H1 (cell line): Measurements from ENCODE around the gene CES4A. TPM values are rescaled to one million over a fixed set of nuclear protein-coding genes. Genes with fewer than 3 reads are reported as not detected.

ENCODE experiments used
- CTCF ChIA-PET: fragments of 300-600 bp; sonication (Branson Sonifier 250); formaldehyde crosslinking; loops from one replicate; lab custom pipeline; 2021; ENCODE audit not compliant: partially characterized antibody; lab: Charles Lee
- POLR2A ChIA-PET: fragments of 300-600 bp; sonication (Branson Sonifier 250); formaldehyde crosslinking; loops from one replicate; lab custom pipeline; 2021; ENCODE audit warnings: inconsistent platforms; ENCODE audit not compliant: partially characterized antibody; lab: Charles Lee
- DNase-seq, 2 experiments: peaks; one replicate each; pipeline versions ENCODE4 v3.0.0 to v3.0.0-alpha.2; 2010 to 2022; ENCODE audit warnings: low spot score in 2 of 2, low read depth in 1 of 2, mixed read lengths in 1 of 2
- FAIRE-seq: peaks from 2 replicates; lab custom pipeline; 2011; peaks lifted over from hg19 to GRCh38; lab: Jason Lieb, UNC
- H2AFZ ChIP-seq: 2 replicates; pipeline ENCODE4 v1.8.1; 2012; ENCODE audit warnings: low read length, inconsistent platforms
- H2AK5ac ChIP-seq: 2 replicates; pipeline ENCODE4 v1.6.1; 2013; ENCODE audit warnings: low read depth, low read length
- H2BK120ac ChIP-seq: replicated peaks from 2 replicates; pipeline ENCODE3; 2013; ENCODE audit warnings: low read depth, low read length, inconsistent platforms
- H2BK12ac ChIP-seq: 2 replicates; pipeline ENCODE4 v1.6.1; 2013; ENCODE audit warnings: low read depth, low read length
- H2BK15ac ChIP-seq: 2 replicates; pipeline ENCODE4 v1.6.1; 2013; ENCODE audit warnings: low read length
- H2BK20ac ChIP-seq: 2 replicates; pipeline ENCODE4 v1.6.1; 2013; ENCODE audit warnings: low read length
- H2BK5ac ChIP-seq: 2 replicates; pipeline ENCODE4 v1.6.1; 2013; ENCODE audit warnings: low read depth, low read length
- H3K14ac ChIP-seq: 2 replicates; pipeline ENCODE4 v1.6.1; 2013; ENCODE audit warnings: inconsistent platforms; ENCODE audit not compliant: insufficient read length
- H3K18ac ChIP-seq: 2 replicates; pipeline ENCODE4 v1.6.1; 2013; ENCODE audit warnings: low read length; ENCODE audit errors: extremely low read depth
- H3K23ac ChIP-seq: 2 replicates; pipeline ENCODE4 v1.6.1; 2013; ENCODE audit warnings: inconsistent platforms; ENCODE audit not compliant: insufficient read length
- H3K23me2 ChIP-seq: 2 replicates; pipeline ENCODE4 v1.6.1; 2013; ENCODE audit warnings: low read depth, low read length
- H3K27ac ChIP-seq: 2 replicates; pipeline ENCODE4 v1.6.1; 2011; ENCODE audit warnings: low read depth, low read length, inconsistent platforms
- H3K27me3 ChIP-seq, 4 experiments: replicated peaks in 1 of 4; 1 replicate in 1 of 4; 2 replicates in 3 of 4; pipeline versions ENCODE4 v1.6.1 to v1.8.1; 2011 to 2013; ENCODE audit warnings: low read length in 3 of 4, mild to moderate bottlenecking in 3 of 4, inconsistent platforms in 2 of 4, mixed read lengths in 2 of 4, moderate library complexity in 1 of 4; ENCODE audit not compliant: control insufficient read depth in 3 of 4, insufficient read depth in 3 of 4; ENCODE audit errors: extremely low read depth in 1 of 4
- H3K36me3 ChIP-seq, 4 experiments: 2 replicates each; pipeline versions ENCODE4 v1.6.1 to v1.8.1; 2011 to 2013; ENCODE audit warnings: mild to moderate bottlenecking in 4 of 4, low read length in 3 of 4, moderate library complexity in 2 of 4, control low read depth in 1 of 4, inconsistent platforms in 1 of 4; ENCODE audit not compliant: insufficient read depth in 4 of 4, control insufficient read depth in 2 of 4
- H3K4ac ChIP-seq: replicated peaks from 2 replicates; pipeline ENCODE3; 2013; ENCODE audit warnings: low read length, low read depth, mixed read lengths, inconsistent platforms; ENCODE audit not compliant: insufficient read length
- H3K4me1 ChIP-seq, 4 experiments: replicated peaks in 1 of 4; 1 replicate in 1 of 4; 2 replicates in 3 of 4; pipeline versions ENCODE4 v1.6.1 to v1.8.1; 2011 to 2013; ENCODE audit warnings: low read length in 3 of 4, inconsistent platforms in 2 of 4, mixed read lengths in 1 of 4; ENCODE audit not compliant: insufficient read depth in 4 of 4, control insufficient read depth in 3 of 4
- H3K4me2 ChIP-seq, 2 experiments: 2 replicates each; pipeline versions ENCODE4 v1.6.1 to v1.8.1; 2011 to 2013; ENCODE audit warnings: low read depth in 2 of 2, low read length in 2 of 2, control low read depth in 1 of 2, inconsistent platforms in 1 of 2, mild to moderate bottlenecking in 1 of 2; ENCODE audit not compliant: insufficient read depth in 1 of 2
- H3K4me3 ChIP-seq, 4 experiments: fragments of 200-600, 300-600 bp in 1 of 4; sonication (generic), shearing (Covaris generic), sonication (Bioruptor Twin) in 1 of 4; 2 replicates each; pipeline versions ENCODE4 v1.5.1 to v1.8.1; 2011 to 2016; ENCODE audit warnings: low read length in 4 of 4, low read depth in 3 of 4, control low read depth in 2 of 4, inconsistent platforms in 2 of 4, mild to moderate bottlenecking in 2 of 4, mixed read lengths in 1 of 4, moderate library complexity in 1 of 4; ENCODE audit not compliant: insufficient read depth in 2 of 4; ENCODE audit errors: extremely low read depth in 1 of 4
- H3K56ac ChIP-seq: replicated peaks from 2 replicates; pipeline ENCODE3; 2013; ENCODE audit warnings: low read depth, mild to moderate bottlenecking, mixed read lengths, low read length, inconsistent platforms; ENCODE audit not compliant: insufficient read length
- H3K79me1 ChIP-seq: 2 replicates; pipeline ENCODE4 v1.6.1; 2013; ENCODE audit warnings: low read depth, low read length, control low read depth
- H3K79me2 ChIP-seq, 2 experiments: 2 replicates each; pipeline versions ENCODE4 v1.6.1 to v1.8.1; 2012 to 2013; ENCODE audit warnings: low read length in 2 of 2, mild to moderate bottlenecking in 2 of 2, inconsistent platforms in 1 of 2; ENCODE audit not compliant: insufficient read depth in 2 of 2, control insufficient read depth in 1 of 2
- H3K9ac ChIP-seq, 4 experiments: replicated peaks in 1 of 4; 1 replicate in 1 of 4; 2 replicates in 3 of 4; pipeline versions ENCODE4 v1.6.1 to v1.8.1; 2011 to 2013; ENCODE audit warnings: low read depth in 3 of 4, low read length in 3 of 4, control low read depth in 2 of 4, mild to moderate bottlenecking in 2 of 4, moderate library complexity in 2 of 4, inconsistent platforms in 1 of 4; ENCODE audit errors: extremely low read depth in 1 of 4
- H3K9me3 ChIP-seq, 2 experiments: 2 replicates each; pipeline versions ENCODE4 v1.6.1 to v1.8.1; 2012 to 2013; ENCODE audit warnings: mild to moderate bottlenecking in 2 of 2, moderate library complexity in 2 of 2, control low read depth in 1 of 2, inconsistent platforms in 1 of 2, low read depth in 1 of 2, low read length in 1 of 2, mixed read lengths in 1 of 2; ENCODE audit not compliant: insufficient read depth in 2 of 2
- H4K20me1 ChIP-seq, 2 experiments: replicated peaks in 1 of 2; 2 replicates each; pipeline versions ENCODE3 to v1.8.1; 2011 to 2013; ENCODE audit warnings: inconsistent platforms in 2 of 2, low read length in 2 of 2, mild to moderate bottlenecking in 1 of 2; ENCODE audit not compliant: insufficient read depth in 2 of 2, control insufficient read depth in 1 of 2
- H4K5ac ChIP-seq: 2 replicates; pipeline ENCODE4 v1.6.1; 2013; ENCODE audit warnings: low read length, low read depth, mixed read lengths, inconsistent platforms; ENCODE audit not compliant: insufficient read length
- H4K8ac ChIP-seq: 2 replicates; pipeline ENCODE4 v1.8.0; 2013; ENCODE audit warnings: mild to moderate bottlenecking, moderate library complexity, low read length, inconsistent platforms; ENCODE audit not compliant: insufficient read depth; ENCODE audit errors: extremely low read depth
- H4K91ac ChIP-seq: replicated peaks from 2 replicates; pipeline ENCODE3; 2013; ENCODE audit warnings: low read length, mixed read lengths, inconsistent platforms; ENCODE audit not compliant: insufficient read length
- ATF2 ChIP-seq: IDR thresholded peaks from 2 replicates; pipeline ENCODE4 v1.6.1; 2012; ENCODE audit warnings: low read length, inconsistent platforms
- BCL11A ChIP-seq, 2 experiments: IDR thresholded peaks; one replicate each; pipeline ENCODE4 v1.6.1; 2011; ENCODE audit warnings: low read depth in 2 of 2, low read length in 2 of 2, mild to moderate bottlenecking in 2 of 2
- EP300 ChIP-seq, 2 experiments: IDR thresholded peaks; 1 replicate in 1 of 2; 2 replicates in 1 of 2; pipeline ENCODE4 v1.6.1; 2011 to 2012; ENCODE audit warnings: low read depth in 2 of 2, low read length in 2 of 2, mild to moderate bottlenecking in 2 of 2, borderline replicate concordance in 1 of 2, inconsistent platforms in 1 of 2, moderate library complexity in 1 of 2
- FOSL1 ChIP-seq: IDR thresholded peaks from 2 replicates; pipeline ENCODE4 v1.6.1; 2011; ENCODE audit warnings: mild to moderate bottlenecking, low read depth, low read length, moderate library complexity; ENCODE audit not compliant: insufficient read depth
- POU5F1 ChIP-seq: IDR thresholded peaks from 2 replicates; pipeline ENCODE4 v1.6.1; 2011; ENCODE audit warnings: low read depth, mild to moderate bottlenecking, low read length, moderate library complexity
- RAD21 ChIP-seq, 2 experiments: IDR thresholded peaks in 1 of 2; conservative IDR thresholded peaks in 1 of 2; 2 replicates each; pipeline ENCODE4 v1.6.1; 2011; ENCODE audit warnings: low read depth in 2 of 2, low read length in 2 of 2, improper control_type of control experiment in 1 of 2, inconsistent platforms in 1 of 2, mild to moderate bottlenecking in 1 of 2, moderate library complexity in 1 of 2
- RBBP5 ChIP-seq: IDR thresholded peaks from 2 replicates; pipeline ENCODE4 v1.7.1; 2012; ENCODE audit warnings: low read depth, mild to moderate bottlenecking, inconsistent platforms, low read length, moderate library complexity, borderline replicate concordance
- SIRT6 ChIP-seq: IDR thresholded peaks from one replicate; pipeline ENCODE4 v1.7.1; 2012; ENCODE audit warnings: low read length, inconsistent platforms
- SP4 ChIP-seq: IDR thresholded peaks from 2 replicates; pipeline ENCODE4 v1.6.1; 2012; ENCODE audit warnings: low read length, inconsistent platforms
- TCF12 ChIP-seq: IDR thresholded peaks from 2 replicates; pipeline ENCODE4 v1.6.1; 2011; ENCODE audit warnings: low read depth, mild to moderate bottlenecking, low read length
- WGBS, 2 experiments: shearing (Covaris generic) in 1 of 2; methylation state at CpG; one replicate each; pipeline versions ENCODE4 v1.1.6 to v1.1.7; 2013 to 2015; ENCODE audit warnings: low lambda C conversion rate in 2 of 2, mixed read lengths in 2 of 2, inconsistent platforms in 1 of 2, low coverage in 1 of 2, missing lambda C conversion rate in 1 of 2; ENCODE audit not compliant: insufficient replicate concordance in 2 of 2, insufficient coverage in 1 of 2, insufficient read length in 1 of 2; ENCODE audit errors: extremely low coverage in 1 of 2, missing lambda C conversion rate in 1 of 2; 5-methylcytosine and 5-hydroxymethylcytosine counted together
- polyA plus RNA-seq, 7 experiments: library from polyadenylated mRNA; depleted of rRNA in 3 of 7; stranded (reverse) in 5 of 7; unstranded in 2 of 7; fragments of >200 nt in 5 of 7; fragments of 200-250 nt in 2 of 7; gene quantifications; 1 replicate in 5 of 7; 2 replicates in 1 of 7; 4 replicates in 1 of 7; pipeline versions ENCODE4 v1.2.1 to v1.2.3, GENCODE V29; 2011 to 2013; ENCODE audit warnings: missing spikeins in 2 of 7, mixed read lengths in 2 of 7
- total RNA-seq: library from RNA; stranded (reverse); fragmentation: NEBNext Ultra II Directional; extraction: Animal tissue kit (Norgen Biotek cat#: 25700); gene quantifications from 2 replicates; pipeline ENCODE4 v1.2.1, GENCODE V29; 2021

CES4A gene
- total and polyA plus RNA-seq, 2 of the 8 experiments (the other 6 are each of a cell fraction or from before 2014, with no cell fraction given) = 0.93 to 1.5 TPM

GRCh38 chr16:67016681-67017420, 28.5 kb downstream of the CES4A start:
- no peaks in the 10 kb centered on the region for H4K20me1 ChIP-seq
- H3K79me2 ChIP-seq = no peaks in the 10 kb centered on the region
- H3K27ac ChIP-seq = no peak overlapping the region
- H3K27me3 ChIP-seq = peaks cover 16 to 37% (median 28%) of the 10 kb centered on the region in 4 experiments
- no peaks in the 10 kb centered on the region for H3K79me1 ChIP-seq
- no peak overlapping the region for H3K4me3 ChIP-seq
- peaks cover 0 to 6% (median 4%) of the 10 kb centered on the region in 4 experiments; a peak in 4 of 7 replicates for H3K4me1 ChIP-seq
- no peak overlapping the region for H4K5ac ChIP-seq
- no peak overlapping the region for H3K23ac ChIP-seq
- peak overlapping the region; percentile 56; the same call in 1 of the 2 replicates for H2BK20ac ChIP-seq
- H2BK120ac ChIP-seq = no peak overlapping the region
- H2AFZ ChIP-seq = no peak overlapping the region
- H4K8ac ChIP-seq = no peak overlapping the region
- H3K36me3 ChIP-seq = no peaks in the 10 kb centered on the region
- whole genome bisulfite sequencing, 2 experiments = 75% methylated on average over 5 of the region's 5 CpGs; no CpG with 5 or more reads in 1 of the 2 experiments
- peaks cover 11% of the 10 kb centered on the region; the same call in 1 of the 2 replicates for H3K23me2 ChIP-seq
- no peak overlapping the region for H3K9ac ChIP-seq
- TF ChIP-seq RBBP5 (no peak), POU5F1 (no peak), EP300 (IDR thresholded peaks at IDR 0.05; ENCODE audit: borderline replicate concordance in 1 of 2, low read depth in 2 of 2, low read length in 2 of 2) (no peak), BCL11A (IDR thresholded peaks at IDR 0.05; ENCODE audit: low read depth in 2 of 2, low read length in 2 of 2) (no peak), SP4 (no peak), ATF2 (no peak), RAD21 (IDR thresholded peaks at IDR 0.05 in 1 of 2, conservative IDR thresholded peaks at IDR 0.05 in 1 of 2; ENCODE audit: low read depth in 2 of 2, low read length in 2 of 2) (no peak), SIRT6 (no peak), TCF12 (no peak), FOSL1 (no peak)
- H3K56ac ChIP-seq = no peak overlapping the region
- no peak overlapping the region for H2BK5ac ChIP-seq
- H4K91ac ChIP-seq = no peak overlapping the region
- DNase-seq (no peak), FAIRE-seq (no peak)
- H3K14ac ChIP-seq = no peak overlapping the region
- H3K4ac ChIP-seq = no peak overlapping the region
- no peak overlapping the region for H3K4me2 ChIP-seq
- ChIA-PET CTCF (interaction anchor here (0.5 to 10.2 kb wide), 32 partner anchors 10 to 428 kb away, joined by 3 to 164 read pairs (median 6); partner anchors contain the start of genes B3GNT9, CBFB, CES3 and CES4A), POLR2A (interaction anchor here (0.6 to 1.1 kb wide), 2 partner anchors 87 to 104 kb away, joined by 3 to 4 read pairs; no protein-coding TSS in a partner anchor)
- no peak overlapping the region for H3K18ac ChIP-seq
- H2AK5ac ChIP-seq = no peak overlapping the region; the same call in 1 of the 2 replicates
- no peak overlapping the region for H2BK15ac ChIP-seq
- H2BK12ac ChIP-seq = no peak overlapping the region
- no peaks in the 10 kb centered on the region for H3K9me3 ChIP-seq
